A673 (cell line): ENCODE data around the gene NSMCE3. TPM values are rescaled to one million over a fixed set of nuclear protein-coding genes. Genes with fewer than 3 reads are reported as not detected.

Experiments
- BruUV-seq: library from RNA; stranded (reverse); fragments of 400-500 nt; replicated peaks from 2 replicates; lab custom pipeline; 2021; lab: Mats Ljungman, UMichigan
- CTCF ChIA-PET: fragments of 300-600 bp; sonication (Branson Sonifier 250); formaldehyde crosslinking; loops from one replicate; lab custom pipeline; 2022; ENCODE audit warnings: antibody characterized with exemption; lab: Charles Lee
- POLR2A ChIA-PET: fragments of 300-600 bp; sonication (Branson Sonifier 250); formaldehyde crosslinking; loops from one replicate; lab custom pipeline; 2022; ENCODE audit warnings: antibody characterized with exemption; ENCODE audit not compliant: low non-redundant PET; lab: Charles Lee
- DNase-seq: peaks from one replicate; pipeline ENCODE4 v3.0.0-alpha.2; 2015; ENCODE audit warnings: low spot score
- H3K27ac ChIP-seq: fragments of 200-600 bp; sonication (generic); 2 replicates; pipeline ENCODE4 v1.5.1; 2016; ENCODE audit warnings: mixed run types, low read depth, mild to moderate bottlenecking, mixed read lengths, antibody characterized with exemption, low read length; ENCODE audit not compliant: poor library complexity, severe bottlenecking
- H3K27me3 ChIP-seq: fragments of 200-600 bp; sonication (generic); replicated peaks from 2 replicates; pipeline ENCODE4 v1.6.1; 2017; ENCODE audit warnings: mixed run types, low read depth, mild to moderate bottlenecking, mixed read lengths, antibody characterized with exemption, low read length; ENCODE audit not compliant: insufficient read depth, poor library complexity
- H3K36me3 ChIP-seq: fragments of 200-600 bp; sonication (generic); 2 replicates; pipeline ENCODE4 v1.6.1; 2016; ENCODE audit warnings: mixed run types, mild to moderate bottlenecking, mixed read lengths, antibody characterized with exemption, low read length; ENCODE audit not compliant: insufficient read depth, poor library complexity, severe bottlenecking
- H3K4me1 ChIP-seq: fragments of 200-600 bp; sonication (generic); 2 replicates; pipeline ENCODE4 v1.6.1; 2017; ENCODE audit warnings: mixed run types, mild to moderate bottlenecking, mixed read lengths, antibody characterized with exemption, low read length; ENCODE audit not compliant: insufficient read depth, poor library complexity, severe bottlenecking
- H3K4me3 ChIP-seq: fragments of 200-600 bp; sonication (generic); 2 replicates; pipeline ENCODE4 v1.5.1; 2016; ENCODE audit warnings: low read depth, mixed run types, mild to moderate bottlenecking, mixed read lengths, low read length; ENCODE audit not compliant: poor library complexity, severe bottlenecking
- H3K9me3 ChIP-seq: fragments of 200-600 bp; sonication (generic); 2 replicates; pipeline ENCODE4 v1.6.1; 2016; ENCODE audit warnings: mixed run types, low read depth, mild to moderate bottlenecking, mixed read lengths, antibody characterized with exemption, low read length; ENCODE audit not compliant: poor library complexity, severe bottlenecking
- CTCF ChIP-seq: fragments of 300-800, 200-600 bp; sonication (generic); conservative IDR thresholded peaks from 2 replicates; pipeline ENCODE4 v1.5.1; 2017; ENCODE audit warnings: low read depth, mild to moderate bottlenecking, antibody characterized with exemption, low read length, moderate library complexity, mixed read lengths
- EZH2 ChIP-seq: fragments of 200-600 bp; sonication (generic); IDR thresholded peaks from 2 replicates; pipeline ENCODE4 v1.6.1; 2017; ENCODE audit warnings: borderline replicate concordance, low read depth, mild to moderate bottlenecking, mixed read lengths, antibody characterized with exemption, low read length; ENCODE audit not compliant: poor library complexity, severe bottlenecking
- intact Hi-C: fragments of 100-400 bp; cut with micrococcal nuclease; formaldehyde crosslinking; loops from one replicate; pipeline ENCODE4 v1.10.0; 2022; ENCODE audit not compliant: unreplicated experiment
- total RNA-seq: library from RNA; stranded (reverse); gene quantifications from 2 replicates; pipeline ENCODE4 v1.2.3, GENCODE V29; 2021

Gene NSMCE3
- total RNA-seq, 1 experiment from 2014 or later, result 7.2 TPM

GRCh38 chr15:29289173-29289572 is 19.6 kb upstream of the NSMCE3 start:
- no peak overlapping the region for H3K4me3 ChIP-seq
- H3K36me3 ChIP-seq, result no peaks in the 10 kb centered on the region
- H3K27ac ChIP-seq, result no peak overlapping the region
- H3K27me3 ChIP-seq, result peaks cover 29% of the 10 kb centered on the region
- no peak for DNase-seq
- no peak for TF ChIP-seq CTCF
- ChIA-PET POLR2A (no interaction called here), CTCF (no interaction called here)
- BruUV-seq, result no TSS peak
- H3K4me1 ChIP-seq, result no peaks in the 10 kb centered on the region
- intact Hi-C loops, result no loop called here
- H3K9me3 ChIP-seq, result no peaks in the 10 kb centered on the region

- Histone ChIP-seq H3K4me3 (no peak overlapping the region), H3K9me3 (no peaks in the 10 kb centered on the region), H3K27me3 (peaks cover 31% of the 10 kb centered on the region), H3K36me3 (no peaks in the 10 kb centered on the region), H3K4me1 (no peaks in the 10 kb centered on the region), H3K27ac (no peak overlapping the region)
- no peak for DNase-seq
- ChIA-PET POLR2A (no interaction called here), CTCF (no interaction called here)
- intact Hi-C loops, result no loop called here
- BruUV-seq, result no TSS peak
- no peak for TF ChIP-seq CTCF
- no peak for TF ChIP-seq EZH2
Observed at GRCh38 chr15:29285386-29285785, 15.8 kb upstream of the NSMCE3 start.

GRCh38 chr15:29283381-29283780 is 13.8 kb upstream of the NSMCE3 start:
- H3K36me3 ChIP-seq, result no peaks in the 10 kb centered on the region
- BruUV-seq, result no TSS peak
- no peak for TF ChIP-seq CTCF
- TF ChIP-seq EZH2, result no peak

More at GRCh38 chr15:29283381-29283780, 13.8 kb upstream of the NSMCE3 start:
- CTCF ChIA-PET, result no interaction called here
- intact Hi-C loops, result no loop called here
- no peaks in the 10 kb centered on the region for H3K9me3 ChIP-seq
- no peak for DNase-seq
- H3K27me3 ChIP-seq, result peaks cover 32% of the 10 kb centered on the region
- POLR2A ChIA-PET, result no interaction called here
- H3K27ac ChIP-seq, result no peak overlapping the region
- H3K4me3 ChIP-seq, result no peak overlapping the region
- H3K4me1 ChIP-seq, result no peaks in the 10 kb centered on the region
